ENCODE data around the gene CIZ1. TPM values are rescaled to one million over a fixed set of nuclear protein-coding genes. Genes with fewer than 3 reads are reported as not detected.
A peak's percentile ranks its signal among the peaks of the same experiment; 100 is the strongest.

Gene CIZ1
- total and polyA plus RNA-seq, 3 donors from 2014 or later, result 114 to 159 (median 115) TPM

- 1% methylated on average over 9 to 20 of the region's 23 CpGs for WGBS, 2 donors
- Histone ChIP-seq H3K4me3 (peak overlapping the region; percentile 76), H3K9me3 (no peaks in the 10 kb centered on the region), H3K27ac (peak overlapping the region in 1 of 2 donors; percentile 30), H3K27me3 (no peaks in the 10 kb centered on the region), H3K4me1 (peaks cover 5% of the 10 kb centered on the region), H3K36me3 (ENCODE audit: low read depth, missing control alignments) (no peaks in the 10 kb centered on the region)
- intact Hi-C loops (cut with DNase I; ENCODE audit: low total_unique reads), result no loop called here
- DNase-seq, result peak; percentile 22
- TF ChIP-seq, protein P1, sequence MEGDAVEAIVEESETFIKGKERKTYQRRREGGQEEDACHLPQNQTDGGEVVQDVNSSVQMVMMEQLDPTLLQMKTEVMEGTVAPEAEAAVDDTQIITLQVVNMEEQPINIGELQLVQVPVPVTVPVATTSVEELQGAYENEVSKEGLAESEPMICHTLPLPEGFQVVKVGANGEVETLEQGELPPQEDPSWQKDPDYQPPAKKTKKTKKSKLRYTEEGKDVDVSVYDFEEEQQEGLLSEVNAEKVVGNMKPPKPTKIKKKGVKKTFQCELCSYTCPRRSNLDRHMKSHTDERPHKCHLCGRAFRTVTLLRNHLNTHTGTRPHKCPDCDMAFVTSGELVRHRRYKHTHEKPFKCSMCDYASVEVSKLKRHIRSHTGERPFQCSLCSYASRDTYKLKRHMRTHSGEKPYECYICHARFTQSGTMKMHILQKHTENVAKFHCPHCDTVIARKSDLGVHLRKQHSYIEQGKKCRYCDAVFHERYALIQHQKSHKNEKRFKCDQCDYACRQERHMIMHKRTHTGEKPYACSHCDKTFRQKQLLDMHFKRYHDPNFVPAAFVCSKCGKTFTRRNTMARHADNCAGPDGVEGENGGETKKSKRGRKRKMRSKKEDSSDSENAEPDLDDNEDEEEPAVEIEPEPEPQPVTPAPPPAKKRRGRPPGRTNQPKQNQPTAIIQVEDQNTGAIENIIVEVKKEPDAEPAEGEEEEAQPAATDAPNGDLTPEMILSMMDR (IDR thresholded peaks at IDR 0.05), result no peak
- no peak for TF ChIP-seq POLR2A (IDR thresholded peaks at IDR 0.05)
Observed at GRCh38 chr9:128160603-128160987, 30.8 kb downstream of the CIZ1 start.

- 0 to 1% methylated on average over 1 to 65 of the region's 77 CpGs for WGBS, 2 donors
- Histone ChIP-seq H3K4me3 (peak within 1 kb of the TSS; percentile 76), H3K9me3 (no peaks in the 10 kb centered on the region), H3K36me3 (ENCODE audit: low read depth, missing control alignments) (no peaks in the 10 kb centered on the region), H3K27me3 (no peaks in the 10 kb centered on the region), H3K4me1 (peaks cover 5% of the 10 kb centered on the region), H3K27ac (peak within 1 kb of the TSS; percentile 76 to 82)
- TF ChIP-seq, protein P1 (IDR thresholded peaks at IDR 0.05), result no peak
- no peak for TF ChIP-seq POLR2A (IDR thresholded peaks at IDR 0.05)
- DNase-seq, result peak; percentile 96
- intact Hi-C loops (cut with DNase I; ENCODE audit: low total_unique reads), result no loop called here
Observed at GRCh38 chr9:128159784-128160602, 31.4 kb downstream of the CIZ1 start, which contains the start of gene BBLN. BBLN (plus strand) TSS chr9:128160265; CDS start chr9:128160408, 143 bp downstream.

DNA sequence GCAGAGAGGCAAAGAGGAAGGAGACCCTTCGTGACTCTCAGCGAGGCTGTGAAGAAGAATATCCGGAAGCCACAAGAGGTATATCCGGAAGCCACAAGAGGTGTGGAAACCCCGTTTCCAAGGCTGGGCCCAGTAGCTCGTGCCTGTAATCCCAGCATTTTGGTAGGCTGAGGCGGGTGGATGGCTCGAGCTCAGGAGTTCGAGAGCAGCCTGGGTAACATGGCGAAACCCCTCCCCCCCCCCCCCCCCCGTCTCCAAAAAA is 31.9 kb downstream of the CIZ1 start:
- Histone ChIP-seq H3K36me3 (ENCODE audit: low read depth, missing control alignments) (no peaks in the 10 kb centered on the region), H3K4me3 (peak overlapping the region; percentile 76), H3K27me3 (no peaks in the 10 kb centered on the region), H3K9me3 (no peaks in the 10 kb centered on the region), H3K27ac (peak overlapping the region; percentile 76 to 82), H3K4me1 (peaks cover 5% of the 10 kb centered on the region)
- intact Hi-C loops (cut with DNase I; ENCODE audit: low total_unique reads), result no loop called here
- WGBS, 2 donors, result 18 to 19% methylated on average over 7 to 11 of the region's 11 CpGs
- no peak for TF ChIP-seq POLR2A (IDR thresholded peaks at IDR 0.05)
- TF ChIP-seq, protein P1 (IDR thresholded peaks at IDR 0.05), result no peak
- DNase-seq, result no peak

DNA sequence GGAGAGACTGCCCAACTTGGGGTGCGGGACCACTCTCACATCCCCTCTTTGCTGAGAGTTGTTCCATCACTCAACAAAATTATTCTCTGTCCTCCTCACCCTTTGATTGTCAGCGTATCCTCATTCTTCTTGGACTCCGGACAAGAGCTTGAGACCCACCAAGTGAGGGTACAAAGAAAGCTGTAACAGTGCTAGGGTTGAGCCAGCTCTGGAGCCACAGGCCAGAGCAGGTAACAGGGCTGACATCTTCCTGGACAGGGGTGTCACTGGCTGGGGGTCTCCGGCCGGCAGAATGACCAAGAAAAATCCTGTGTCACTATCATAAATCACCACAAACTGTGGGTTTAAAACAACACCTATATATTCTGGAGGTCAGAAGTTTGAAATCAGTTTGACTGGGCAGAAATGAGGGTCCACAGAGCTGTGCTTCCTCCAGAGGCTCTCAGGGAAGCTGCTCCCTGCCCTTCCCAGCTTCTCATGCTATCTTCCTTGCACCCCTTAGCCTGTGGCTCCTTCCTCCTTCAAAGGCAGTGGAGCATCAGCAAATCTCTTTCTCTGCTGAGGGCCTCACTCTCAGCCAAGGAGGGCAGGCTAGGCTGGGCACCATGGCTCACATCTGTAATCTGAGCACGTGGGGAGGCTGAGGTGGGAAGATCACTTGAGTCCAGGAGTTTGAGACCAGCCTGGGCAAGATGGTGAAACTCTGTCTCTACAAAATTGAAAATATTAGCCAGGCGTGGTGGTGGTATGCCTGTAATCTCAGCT is 35.5 kb downstream of the CIZ1 start:
- no peaks in the 10 kb centered on the region for H3K9me3 ChIP-seq
- no peak overlapping the region for H3K4me3 ChIP-seq
- no peak for DNase-seq
- intact Hi-C loops (cut with DNase I; ENCODE audit: low total_unique reads), result no loop called here
- no peaks in the 10 kb centered on the region for H3K36me3 ChIP-seq (ENCODE audit: low read depth, missing control alignments)
- no peaks in the 10 kb centered on the region for H3K27me3 ChIP-seq
- 80 to 84% methylated on average over 7 of the region's 7 CpGs for WGBS, 2 donors
- peaks cover 5% of the 10 kb centered on the region for H3K4me1 ChIP-seq
- TF ChIP-seq POLR2A (IDR thresholded peaks at IDR 0.05), result no peak
- TF ChIP-seq, protein P1 (IDR thresholded peaks at IDR 0.05), result no peak
- H3K27ac ChIP-seq, result no peak overlapping the region
